K562 treated with DMSO at 1 percent for 4 hours (cell line): ENCODE measurements around the gene KIAA0232. TPM values are rescaled to one million over a fixed set of nuclear protein-coding genes. Genes with fewer than 3 reads are reported as not detected.

Experiments used
- total RNA-seq: library from RNA; unstranded; fragments of 300-600 nt; gene quantifications from 2 replicates; pipeline ENCODE4 v1.2.3, GENCODE V29; 2022; ENCODE audit not compliant: insufficient read depth

The KIAA0232 gene, protein sequence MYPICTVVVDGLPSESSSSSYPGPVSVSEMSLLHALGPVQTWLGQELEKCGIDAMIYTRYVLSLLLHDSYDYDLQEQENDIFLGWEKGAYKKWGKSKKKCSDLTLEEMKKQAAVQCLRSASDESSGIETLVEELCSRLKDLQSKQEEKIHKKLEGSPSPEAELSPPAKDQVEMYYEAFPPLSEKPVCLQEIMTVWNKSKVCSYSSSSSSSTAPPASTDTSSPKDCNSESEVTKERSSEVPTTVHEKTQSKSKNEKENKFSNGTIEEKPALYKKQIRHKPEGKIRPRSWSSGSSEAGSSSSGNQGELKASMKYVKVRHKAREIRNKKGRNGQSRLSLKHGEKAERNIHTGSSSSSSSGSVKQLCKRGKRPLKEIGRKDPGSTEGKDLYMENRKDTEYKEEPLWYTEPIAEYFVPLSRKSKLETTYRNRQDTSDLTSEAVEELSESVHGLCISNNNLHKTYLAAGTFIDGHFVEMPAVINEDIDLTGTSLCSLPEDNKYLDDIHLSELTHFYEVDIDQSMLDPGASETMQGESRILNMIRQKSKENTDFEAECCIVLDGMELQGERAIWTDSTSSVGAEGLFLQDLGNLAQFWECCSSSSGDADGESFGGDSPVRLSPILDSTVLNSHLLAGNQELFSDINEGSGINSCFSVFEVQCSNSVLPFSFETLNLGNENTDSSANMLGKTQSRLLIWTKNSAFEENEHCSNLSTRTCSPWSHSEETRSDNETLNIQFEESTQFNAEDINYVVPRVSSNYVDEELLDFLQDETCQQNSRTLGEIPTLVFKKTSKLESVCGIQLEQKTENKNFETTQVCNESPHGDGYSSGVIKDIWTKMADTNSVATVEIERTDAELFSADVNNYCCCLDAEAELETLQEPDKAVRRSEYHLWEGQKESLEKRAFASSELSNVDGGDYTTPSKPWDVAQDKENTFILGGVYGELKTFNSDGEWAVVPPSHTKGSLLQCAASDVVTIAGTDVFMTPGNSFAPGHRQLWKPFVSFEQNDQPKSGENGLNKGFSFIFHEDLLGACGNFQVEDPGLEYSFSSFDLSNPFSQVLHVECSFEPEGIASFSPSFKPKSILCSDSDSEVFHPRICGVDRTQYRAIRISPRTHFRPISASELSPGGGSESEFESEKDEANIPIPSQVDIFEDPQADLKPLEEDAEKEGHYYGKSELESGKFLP (N-terminal part only)
- total RNA-seq = 8.6 and 12.1 TPM in 2 replicates

DNA sequence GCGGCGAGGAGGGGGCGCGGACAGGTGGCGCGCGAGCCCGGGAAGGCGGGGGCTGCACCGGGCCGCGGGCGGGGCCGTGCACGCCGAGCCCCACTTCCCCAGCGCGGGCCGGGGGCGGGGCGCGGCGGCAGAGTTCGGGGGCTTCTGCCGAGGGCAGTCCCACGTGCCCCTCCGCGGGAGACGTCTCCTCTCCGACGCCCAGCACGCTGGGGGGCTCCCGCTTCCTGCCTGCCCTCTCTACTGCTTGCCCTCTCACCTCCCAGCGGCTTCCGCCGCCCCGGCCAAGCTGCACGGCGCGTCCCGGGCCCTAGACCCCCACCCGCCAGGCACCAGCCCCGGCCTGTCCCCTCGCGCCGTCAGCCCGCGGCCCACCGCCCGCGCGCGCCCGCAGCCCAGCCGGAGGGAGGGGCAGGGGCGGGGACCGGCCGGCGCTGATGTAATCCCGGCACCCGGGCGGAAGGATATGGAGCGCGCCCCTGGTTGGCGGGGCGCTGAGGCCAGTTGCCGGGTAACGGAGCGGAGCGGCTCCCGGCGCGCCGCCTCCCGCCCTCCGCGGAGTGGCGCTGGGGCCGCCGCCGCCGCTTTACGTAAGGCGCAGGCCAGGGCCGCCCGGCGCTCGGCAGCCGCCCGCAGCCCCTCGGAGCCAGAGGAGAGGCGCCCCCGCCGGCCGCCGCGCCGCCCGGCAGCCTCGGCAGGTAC is at the start of gene KIAA0232:
Gene KIAA0232 (plus strand): TSS at position 581 of the 699 bp plus-strand sequence. CDS start 41,727 bp downstream, outside the sequence.

DNA sequence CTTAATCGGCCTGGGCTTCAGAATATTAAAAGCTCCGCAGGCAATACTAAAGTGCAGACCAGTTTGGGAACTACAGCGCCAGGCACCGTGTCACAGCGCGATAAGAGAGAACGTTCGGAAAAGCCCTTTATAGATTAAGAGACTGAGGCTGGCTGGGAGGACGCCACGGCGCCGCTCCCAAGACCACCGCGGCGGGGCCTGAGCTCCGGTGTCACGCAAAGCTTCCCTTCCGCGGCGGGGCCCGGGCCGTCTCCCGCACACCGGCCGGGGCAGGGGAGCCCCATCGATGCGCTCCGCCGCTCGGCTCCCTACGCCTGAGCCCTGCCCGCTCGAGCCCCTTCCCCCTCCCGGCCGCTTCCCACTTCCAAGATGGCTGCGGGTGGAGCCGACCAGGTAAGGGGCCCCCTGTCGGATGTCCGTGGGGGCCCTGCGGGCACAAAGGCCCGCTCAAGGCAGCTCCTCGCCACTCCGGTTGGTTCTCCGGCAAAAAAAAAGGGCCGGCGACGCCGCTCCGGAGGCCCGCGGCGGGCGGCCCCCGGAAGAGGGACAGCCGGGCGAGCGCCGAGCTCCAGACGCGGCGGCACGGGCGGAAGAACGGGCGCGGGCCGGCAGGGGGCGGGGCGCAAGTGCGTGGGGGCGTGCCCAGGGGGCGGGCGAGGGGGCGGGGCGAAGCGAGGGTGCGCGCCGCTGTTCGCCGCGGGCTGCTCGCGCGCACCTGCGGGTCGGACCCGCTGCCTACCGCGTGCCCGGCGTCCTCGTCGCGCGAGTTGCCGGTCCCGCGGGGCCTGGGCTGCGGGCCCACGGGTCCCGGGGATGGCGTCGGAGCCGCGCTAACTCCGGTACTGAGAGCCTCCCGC is 126.8 kb downstream of the KIAA0232 start, which contains the start of gene TBC1D14:
Gene TBC1D14 (plus strand): TSS at position 714 of the 857 bp plus-strand sequence. CDS start 13,564 bp downstream, outside the sequence.

Other genes starting within 250 kb of the KIAA0232 start
- gene MAN2B2, start 207.5 kb upstream of the KIAA0232 start, total RNA-seq = 16.8 and 19.7 TPM in 2 replicates
- 329 and 339 TPM in 2 replicates for gene MRFAP1, start 142.0 kb upstream of the KIAA0232 start, total RNA-seq
- 141 and 236 TPM in 2 replicates for gene S100P, start 88.8 kb upstream of the KIAA0232 start, total RNA-seq
- 75.2 and 95.9 TPM in 2 replicates for gene MRFAP1L1, start 72.9 kb upstream of the KIAA0232 start, total RNA-seq
- gene BLOC1S4, start 66.6 kb upstream of the KIAA0232 start, total RNA-seq = 13.2 and 17.3 TPM in 2 replicates
- gene TBC1D14, start 127.1 kb downstream of the KIAA0232 start, total RNA-seq = 32.9 and 42.7 TPM in 2 replicates